WI38 (cell line): ENCODE results near the gene ZNF496.

Experiments used
- H3K4me3 ChIP-seq: 2 replicates; pipeline ENCODE4 v1.5.1; 2011; ENCODE audit warnings: low read depth, mild to moderate bottlenecking, control low read depth, low read length
- TF ChIP-seq, protein P1 (sequence below): IDR thresholded peaks from 2 replicates; pipeline ENCODE4 v1.5.1; 2012; ENCODE audit warnings: low read depth, mild to moderate bottlenecking, control low read depth, low read length

ZNF496 gene

GRCh38 chr1:247362153-247362552, 30.5 kb upstream of the ZNF496 start:
- no peak overlapping the region for H3K4me3 ChIP-seq
- TF ChIP-seq, protein P1, sequence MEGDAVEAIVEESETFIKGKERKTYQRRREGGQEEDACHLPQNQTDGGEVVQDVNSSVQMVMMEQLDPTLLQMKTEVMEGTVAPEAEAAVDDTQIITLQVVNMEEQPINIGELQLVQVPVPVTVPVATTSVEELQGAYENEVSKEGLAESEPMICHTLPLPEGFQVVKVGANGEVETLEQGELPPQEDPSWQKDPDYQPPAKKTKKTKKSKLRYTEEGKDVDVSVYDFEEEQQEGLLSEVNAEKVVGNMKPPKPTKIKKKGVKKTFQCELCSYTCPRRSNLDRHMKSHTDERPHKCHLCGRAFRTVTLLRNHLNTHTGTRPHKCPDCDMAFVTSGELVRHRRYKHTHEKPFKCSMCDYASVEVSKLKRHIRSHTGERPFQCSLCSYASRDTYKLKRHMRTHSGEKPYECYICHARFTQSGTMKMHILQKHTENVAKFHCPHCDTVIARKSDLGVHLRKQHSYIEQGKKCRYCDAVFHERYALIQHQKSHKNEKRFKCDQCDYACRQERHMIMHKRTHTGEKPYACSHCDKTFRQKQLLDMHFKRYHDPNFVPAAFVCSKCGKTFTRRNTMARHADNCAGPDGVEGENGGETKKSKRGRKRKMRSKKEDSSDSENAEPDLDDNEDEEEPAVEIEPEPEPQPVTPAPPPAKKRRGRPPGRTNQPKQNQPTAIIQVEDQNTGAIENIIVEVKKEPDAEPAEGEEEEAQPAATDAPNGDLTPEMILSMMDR: no peak

DNA sequence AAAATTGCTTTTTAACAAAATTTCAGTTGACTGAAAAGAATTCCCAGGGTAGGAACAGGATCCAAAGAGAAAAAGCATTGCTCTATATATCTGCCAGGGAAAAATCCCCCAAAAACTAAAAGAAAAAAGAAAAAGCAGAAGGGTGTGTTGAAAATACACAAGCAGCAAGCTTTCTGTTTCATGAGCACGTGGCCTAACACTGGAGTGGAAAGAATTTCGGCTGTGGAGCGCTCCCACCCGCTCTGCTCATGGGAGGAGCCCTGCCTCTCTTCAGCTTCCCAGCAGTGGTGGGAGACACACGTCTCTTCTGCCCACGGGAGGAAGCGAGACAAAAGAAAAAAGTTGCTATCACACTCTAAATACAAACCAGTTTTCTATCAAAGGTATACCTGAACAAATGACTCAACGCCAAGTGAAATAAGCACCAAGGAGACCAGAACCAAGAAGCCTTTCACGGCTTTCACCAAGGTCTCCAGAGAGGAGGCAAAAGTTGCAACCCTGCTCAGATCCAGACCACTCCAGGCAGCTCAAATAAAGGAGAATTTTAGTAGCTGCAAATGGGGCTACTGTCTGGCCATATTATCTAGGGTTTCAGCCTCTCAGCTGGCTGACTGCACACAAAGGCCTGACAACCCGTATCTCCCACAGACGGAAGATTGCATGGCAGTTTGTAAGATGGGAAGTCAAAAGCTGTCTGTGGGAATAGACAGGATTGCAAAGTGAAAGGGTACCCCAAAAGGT, 29.5 kb upstream of the ZNF496 start:
- TF ChIP-seq, protein P1: no peak
- no peak overlapping the region for H3K4me3 ChIP-seq

GRCh38 chr1:247360116-247360898, 28.6 kb upstream of the ZNF496 start:
- TF ChIP-seq, protein P1: no peak
- no peak overlapping the region for H3K4me3 ChIP-seq

GRCh38 chr1:247359559-247359958, 27.9 kb upstream of the ZNF496 start:
- no peak overlapping the region for H3K4me3 ChIP-seq
- TF ChIP-seq, protein P1: no peak

DNA sequence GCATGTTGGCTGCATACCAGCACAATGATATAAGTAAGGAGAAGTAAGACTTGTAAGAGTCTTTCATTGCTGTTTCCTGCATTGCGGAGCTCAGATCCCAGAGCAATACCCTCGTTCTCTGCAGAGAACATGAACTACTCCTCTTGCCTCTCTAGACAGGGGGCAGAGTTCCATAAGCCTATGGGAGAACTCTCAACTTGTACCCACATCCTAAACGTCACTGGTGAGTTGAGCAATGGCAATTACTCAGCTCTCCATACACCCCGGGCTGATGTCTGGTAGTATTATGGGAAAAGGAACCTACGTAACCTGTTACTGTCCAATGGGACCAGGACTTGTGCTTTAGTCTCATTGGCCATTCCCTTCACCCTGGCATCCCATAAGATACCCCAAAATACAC, 27.3 kb upstream of the ZNF496 start:
- TF ChIP-seq, protein P1: no peak
- no peak overlapping the region for H3K4me3 ChIP-seq

GRCh38 chr1:247357781-247358211, 26.1 kb upstream of the ZNF496 start:
- TF ChIP-seq, protein P1: no peak
- no peak overlapping the region for H3K4me3 ChIP-seq
